SW480 (cell line): ENCODE data around the gene UQCC2.

Source experiments
- DNase-seq: peaks from one replicate; pipeline ENCODE4 v3.0.0-alpha.2; 2016; ENCODE audit warnings: low spot score

UQCC2 gene

GRCh38 chr6:33675968-33676367, 35.5 kb downstream of the UQCC2 start:
- no peak for DNase-seq

- no peak for DNase-seq
Observed at GRCh38 chr6:33673851-33674250, 37.6 kb downstream of the UQCC2 start.

GRCh38 chr6:33672808-33673207, 38.7 kb downstream of the UQCC2 start:
- DNase-seq, result peak; percentile 76

GRCh38 chr6:33671744-33672072, 39.8 kb downstream of the UQCC2 start:
- no peak for DNase-seq

- DNase-seq, result no peak
Observed at GRCh38 chr6:33670971-33671743, 40.3 kb downstream of the UQCC2 start.

GRCh38 chr6:33670086-33670660, 41.3 kb downstream of the UQCC2 start:
- no peak for DNase-seq

GRCh38 chr6:33668914-33669313, 42.6 kb downstream of the UQCC2 start:
- peak; percentile 85 for DNase-seq

- DNase-seq, result no peak
Observed at GRCh38 chr6:33668328-33668727, 43.2 kb downstream of the UQCC2 start.

GRCh38 chr6:33667776-33668175, 43.7 kb downstream of the UQCC2 start:
- DNase-seq, result no peak

- DNase-seq, result no peak
Observed at GRCh38 chr6:33667072-33667471, 44.4 kb downstream of the UQCC2 start.

- no peak for DNase-seq
Observed at GRCh38 chr6:33665957-33666356, 45.5 kb downstream of the UQCC2 start.

GRCh38 chr6:33664506-33665057, 46.9 kb downstream of the UQCC2 start:
- DNase-seq, result no peak

- no peak for DNase-seq
Observed at GRCh38 chr6:33663727-33664449, 47.6 kb downstream of the UQCC2 start.

GRCh38 chr6:33663028-33663427, 48.5 kb downstream of the UQCC2 start:
- no peak for DNase-seq

- no peak for DNase-seq
Observed at GRCh38 chr6:33662318-33662717, 49.2 kb downstream of the UQCC2 start.

- no peak for DNase-seq
Observed at GRCh38 chr6:33661106-33661838, 50.2 kb downstream of the UQCC2 start.

- DNase-seq, result no peak
Observed at GRCh38 chr6:33659986-33660385, 51.5 kb downstream of the UQCC2 start.

- DNase-seq, result no peak
Observed at GRCh38 chr6:33658982-33659689, 52.4 kb downstream of the UQCC2 start.

- DNase-seq, result no peak
Observed at GRCh38 chr6:33656844-33657243, 54.7 kb downstream of the UQCC2 start.

- DNase-seq, result no peak
Observed at GRCh38 chr6:33654831-33655554, 56.5 kb downstream of the UQCC2 start.

- no peak for DNase-seq
Observed at GRCh38 chr6:33652002-33652401, 59.5 kb downstream of the UQCC2 start.
